Fibroblast of the conjunctiva (primary cell): ENCODE results near the gene CD1B.
"Not testable (repeated sequence)": the region's sequence is repeated elsewhere in the genome, so short reads cannot be mapped to it uniquely, and the experiment has no call there.

Experiments used
- DNase-seq: peaks from one replicate; pipeline ENCODE4 v3.0.0-alpha.2; 2010; ENCODE audit warnings: low read depth

Gene CD1B

GRCh38 chr1:158328426-158328825, 2.9 kb downstream of the CD1B start:
- no peak for DNase-seq

- DNase-seq: no peak
Observed at GRCh38 chr1:158327481-158327880, 3.9 kb downstream of the CD1B start.

GRCh38 chr1:158324395-158324794, 6.9 kb downstream of the CD1B start:
- DNase-seq: no peak

GRCh38 chr1:158323866-158324265, 7.5 kb downstream of the CD1B start:
- no peak for DNase-seq

GRCh38 chr1:158311066-158311465, 20.3 kb downstream of the CD1B start:
- DNase-seq: no peak

- no peak for DNase-seq
Observed at GRCh38 chr1:158310623-158311022, 20.7 kb downstream of the CD1B start.

GRCh38 chr1:158295791-158296190, 35.5 kb downstream of the CD1B start:
- DNase-seq: no peak

GRCh38 chr1:158290321-158290844, 40.9 kb downstream of the CD1B start:
- no peak for DNase-seq

- no peak for DNase-seq
Observed at GRCh38 chr1:158289811-158290210, 41.5 kb downstream of the CD1B start, which contains the start of gene CD1C. TSS of gene CD1C (plus strand) at chr1:158289923. CDS start at chr1:158290065, 142 bp downstream.

- no peak for DNase-seq
Observed at GRCh38 chr1:158286941-158287346, 44.4 kb downstream of the CD1B start.

- no peak for DNase-seq
Observed at GRCh38 chr1:158286487-158286886, 44.8 kb downstream of the CD1B start.

- no peak for DNase-seq
Observed at GRCh38 chr1:158285756-158286241, 45.5 kb downstream of the CD1B start.

GRCh38 chr1:158283965-158284364, 47.4 kb downstream of the CD1B start:
- DNase-seq: no peak

- not testable (repeated sequence) for DNase-seq
Observed at GRCh38 chr1:158282421-158282820, 48.9 kb downstream of the CD1B start.
